NCI-H1105 treated with DMSO at 0.1 percent for 48 hours (cell line): ENCODE data around the gene ZBBX.

Source experiments
- DNase-seq: peaks from one replicate; lab custom pipeline; 2025; lab: John Stamatoyannopoulos, UW

Gene ZBBX

GRCh38 chr3:167305340-167305890, 74.7 kb downstream of the ZBBX start:
- no peak for DNase-seq

- no peak for DNase-seq
Measured at GRCh38 chr3:167304077-167304476, 76.0 kb downstream of the ZBBX start.

- DNase-seq: no peak
Measured at GRCh38 chr3:167302678-167303077, 77.4 kb downstream of the ZBBX start.

GRCh38 chr3:167300207-167300606, 79.9 kb downstream of the ZBBX start:
- peak; percentile 40 for DNase-seq

GRCh38 chr3:167289435-167289834, 90.7 kb downstream of the ZBBX start:
- DNase-seq: no peak

- no peak for DNase-seq
Measured at GRCh38 chr3:167288737-167289136, 91.4 kb downstream of the ZBBX start.

GRCh38 chr3:167287308-167287707, 92.8 kb downstream of the ZBBX start:
- no peak for DNase-seq

GRCh38 chr3:167274141-167274874, 105.8 kb downstream of the ZBBX start:
- DNase-seq: no peak

GRCh38 chr3:167253037-167253436, 127.1 kb downstream of the ZBBX start:
- DNase-seq: no peak

- DNase-seq: no peak
Measured at GRCh38 chr3:167251678-167252077, 128.4 kb downstream of the ZBBX start.

GRCh38 chr3:167246252-167246651, 133.8 kb downstream of the ZBBX start:
- DNase-seq: no peak

GRCh38 chr3:167241048-167241845, 138.8 kb downstream of the ZBBX start:
- DNase-seq: no peak

GRCh38 chr3:167228135-167228534, 152.0 kb downstream of the ZBBX start:
- no peak for DNase-seq

- DNase-seq: no peak
Measured at GRCh38 chr3:167225821-167226220, 154.3 kb downstream of the ZBBX start.

GRCh38 chr3:167209011-167209410, 171.1 kb downstream of the ZBBX start:
- no peak for DNase-seq

GRCh38 chr3:167203062-167203461, 177.0 kb downstream of the ZBBX start:
- DNase-seq: no peak

- DNase-seq: no peak
Measured at GRCh38 chr3:167198949-167199600, 181.0 kb downstream of the ZBBX start.
